Medulla oblongata (tissue), 1 donor: ENCODE results near the gene NAA10.
"Not testable (repeated sequence)": the region's sequence is repeated elsewhere in the genome, so short reads cannot be mapped to it uniquely, and the experiment has no call there.

Source experiments
- DNase-seq: peaks from one replicate; pipeline ENCODE4 v3.0.0-alpha.2; 2015; ENCODE audit errors: extremely low spot score

NAA10 gene

GRCh38 chrX:153934762-153935325 is at the start of gene NAA10:
NAA10 (minus strand) TSS chrX:153935037; CDS start chrX:153934904, 133 bp downstream.
- DNase-seq: peak; percentile 58

GRCh38 chrX:153983321-153983801 is 48.5 kb upstream of the NAA10 start:
- no peak for DNase-seq

GRCh38 chrX:153981771-153982533 is 47.1 kb upstream of the NAA10 start:
- DNase-seq: peak; percentile 56

- no peak for DNase-seq
These were observed 46.4 kb upstream of the NAA10 start for GRCh38 chrX:153981231-153981630.

GRCh38 chrX:153980394-153980793 is 45.6 kb upstream of the NAA10 start:
- not testable (repeated sequence) for DNase-seq

GRCh38 chrX:153974726-153975286 is 40.0 kb upstream of the NAA10 start:
- no peak for DNase-seq

- DNase-seq: no peak
These were observed 39.3 kb upstream of the NAA10 start for GRCh38 chrX:153974003-153974725.

- DNase-seq: no peak
These were observed 38.5 kb upstream of the NAA10 start for GRCh38 chrX:153973127-153974002.

GRCh38 chrX:153972368-153973126 is 37.7 kb upstream of the NAA10 start, which contains the start of gene TMEM187:
TMEM187 (plus strand) TSS chrX:153972754; CDS start chrX:153982063, 9,309 bp downstream.
- peak; percentile 85 for DNase-seq

- DNase-seq: peak; percentile 89
These were observed 36.9 kb upstream of the NAA10 start, which contains the start of gene HCFC1 for GRCh38 chrX:153971450-153972367. HCFC1 (minus strand) TSS chrX:153971818; CDS start chrX:153970840, 978 bp downstream.

GRCh38 chrX:153971124-153971449 is 36.2 kb upstream of the NAA10 start:
- peak; percentile 91 for DNase-seq

- peak; percentile 56 for DNase-seq
These were observed 35.7 kb upstream of the NAA10 start for GRCh38 chrX:153970357-153971123.

- DNase-seq: peak; percentile 61
These were observed 35.1 kb upstream of the NAA10 start for GRCh38 chrX:153969904-153970356.

GRCh38 chrX:153969125-153969903 is 34.5 kb upstream of the NAA10 start:
- no peak for DNase-seq

- no peak for DNase-seq
These were observed 33.9 kb upstream of the NAA10 start for GRCh38 chrX:153968754-153969124.

GRCh38 chrX:153968255-153968654 is 33.4 kb upstream of the NAA10 start:
- DNase-seq: no peak

- no peak for DNase-seq
These were observed 32.8 kb upstream of the NAA10 start for GRCh38 chrX:153967536-153968224.
